HG03025 (cell line): ENCODE results near the gene ATP6V0E2.

Experiments
- ATAC-seq: cut with Tn5 transposase; IDR thresholded peaks from one replicate; pipeline ENCODE4 v1.9.1; 2021; ENCODE audit warnings: mild to moderate bottlenecking, moderate library complexity; ENCODE audit not compliant: unreplicated experiment, low FRiP score

The ATP6V0E2 gene

DNA sequence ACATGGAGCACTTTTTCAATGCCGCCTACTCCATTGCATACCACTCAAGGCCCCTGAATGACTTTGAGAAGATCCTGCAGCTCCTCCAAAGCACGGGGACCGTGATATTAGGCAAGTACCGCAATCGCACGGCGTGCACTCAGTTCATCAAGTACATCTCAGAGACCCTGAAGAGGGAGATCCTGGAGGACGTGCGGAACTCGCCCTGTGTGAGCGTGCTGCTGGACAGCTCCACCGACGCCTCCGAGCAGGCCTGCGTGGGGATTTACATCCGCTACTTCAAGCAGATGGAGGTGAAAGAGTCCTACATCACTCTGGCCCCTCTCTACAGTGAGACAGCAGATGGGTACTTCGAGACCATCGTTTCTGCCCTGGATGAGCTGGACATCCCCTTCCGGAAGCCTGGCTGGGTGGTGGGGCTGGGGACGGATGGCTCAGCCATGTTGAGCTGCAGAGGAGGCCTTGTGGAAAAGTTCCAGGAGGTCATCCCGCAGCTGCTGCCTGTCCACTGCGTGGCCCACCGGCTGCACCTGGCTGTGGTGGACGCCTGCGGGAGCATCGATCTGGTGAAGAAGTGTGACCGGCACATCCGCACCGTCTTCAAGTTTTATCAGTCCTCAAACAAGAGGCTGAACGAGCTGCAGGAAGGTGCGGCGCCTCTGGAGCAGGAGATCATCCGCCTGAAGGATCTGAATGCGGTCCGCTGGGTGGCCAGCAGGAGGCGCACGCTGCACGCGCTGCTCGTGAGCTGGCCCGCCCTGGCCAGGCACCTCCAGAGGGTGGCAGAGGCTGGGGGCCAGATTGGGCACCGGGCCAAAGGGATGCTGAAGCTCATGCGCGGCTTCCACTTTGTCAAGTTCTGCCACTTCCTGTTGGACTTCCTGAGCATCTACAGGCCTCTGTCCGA lies 12.7 kb upstream of the ATP6V0E2 start:
- ATAC-seq = no peak

DNA sequence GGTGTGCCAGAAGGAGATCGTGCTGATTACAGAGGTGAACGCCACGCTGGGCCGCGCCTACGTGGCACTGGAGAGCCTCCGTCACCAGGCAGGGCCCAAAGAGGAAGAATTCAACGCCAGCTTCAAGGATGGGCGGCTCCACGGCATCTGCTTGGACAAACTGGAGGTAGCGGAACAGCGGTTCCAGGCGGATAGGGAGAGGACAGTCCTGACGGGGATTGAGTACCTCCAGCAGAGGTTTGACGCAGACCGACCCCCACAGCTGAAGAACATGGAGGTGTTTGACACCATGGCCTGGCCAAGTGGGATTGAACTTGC lies 12.1 kb upstream of the ATP6V0E2 start:
- ATAC-seq = no peak

DNA sequence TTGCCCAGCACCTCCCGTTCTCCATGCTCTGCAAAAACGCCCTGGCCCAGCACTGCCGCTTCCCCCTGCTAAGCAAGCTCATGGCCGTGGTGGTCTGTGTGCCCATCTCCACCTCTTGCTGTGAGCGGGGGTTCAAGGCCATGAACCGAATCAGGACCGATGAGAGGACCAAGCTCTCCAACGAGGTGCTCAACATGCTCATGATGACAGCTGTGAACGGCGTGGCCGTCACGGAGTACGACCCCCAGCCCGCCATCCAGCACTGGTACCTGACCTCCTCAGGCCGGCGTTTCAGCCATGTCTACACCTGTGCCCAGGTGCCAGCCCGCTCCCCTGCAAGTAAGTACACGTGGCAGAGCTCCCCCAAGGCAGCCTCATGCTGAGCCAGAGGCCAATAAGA lies 11.6 kb upstream of the ATP6V0E2 start:
- no peak for ATAC-seq

DNA sequence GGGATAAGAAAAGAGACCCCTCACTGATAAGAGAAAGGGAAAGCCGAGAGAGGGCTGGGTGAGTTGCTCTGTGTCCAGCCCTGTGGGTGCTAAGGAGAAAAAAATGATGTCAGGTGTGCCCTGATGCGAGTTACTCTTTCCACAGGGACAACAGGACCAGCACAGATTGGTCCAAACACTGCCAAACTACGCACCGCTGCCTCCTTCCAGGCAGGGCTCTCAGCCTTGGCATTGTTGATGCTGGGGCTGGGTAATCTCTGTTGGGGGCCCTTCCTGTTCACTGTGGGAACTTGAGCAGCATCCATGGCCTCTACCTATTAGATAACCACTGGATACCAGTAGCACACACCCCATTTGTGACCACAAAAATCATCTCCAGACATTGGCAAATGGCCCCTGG lies 10.3 kb upstream of the ATP6V0E2 start:
- no peak for ATAC-seq

DNA sequence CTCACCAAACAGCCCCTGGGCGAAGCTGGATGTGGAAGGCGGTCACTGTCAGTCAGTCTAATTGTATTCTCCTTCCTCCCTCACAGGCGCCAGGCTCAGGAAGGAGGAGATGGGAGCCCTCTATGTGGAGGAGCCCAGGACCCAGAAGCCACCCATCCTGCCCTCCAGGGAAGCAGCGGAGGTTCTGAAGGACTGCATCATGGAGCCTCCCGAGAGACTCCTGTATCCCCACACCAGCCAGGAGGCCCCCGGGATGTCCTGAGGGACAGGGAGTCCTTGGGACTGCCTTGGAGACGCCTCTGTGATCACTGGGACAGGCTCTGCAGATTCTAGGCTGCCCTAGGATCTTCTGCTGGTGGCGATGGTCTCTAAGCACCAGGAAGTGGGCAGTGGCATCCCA lies 9.7 kb upstream of the ATP6V0E2 start:
- no peak for ATAC-seq

DNA sequence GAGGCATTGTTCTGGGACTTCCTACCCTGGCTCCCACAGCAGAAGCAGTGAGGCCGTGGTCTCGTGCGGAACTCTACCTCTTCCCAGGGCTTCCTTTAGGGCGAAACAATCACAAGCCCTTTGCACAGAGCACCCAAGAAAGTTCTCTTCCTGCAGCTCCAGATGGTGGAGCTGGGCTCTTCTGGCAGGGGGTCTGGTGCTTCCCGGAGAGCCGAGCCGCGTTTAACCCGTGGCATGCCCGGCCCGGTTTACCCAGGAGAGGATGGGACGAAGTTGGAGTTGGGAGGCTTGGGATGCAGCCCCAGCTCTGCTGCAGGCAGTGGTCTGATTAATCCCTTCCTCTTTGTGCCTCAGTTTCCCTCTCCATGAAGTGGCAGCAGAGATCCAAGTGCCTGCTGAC lies 9.0 kb upstream of the ATP6V0E2 start:
- ATAC-seq = no peak

DNA sequence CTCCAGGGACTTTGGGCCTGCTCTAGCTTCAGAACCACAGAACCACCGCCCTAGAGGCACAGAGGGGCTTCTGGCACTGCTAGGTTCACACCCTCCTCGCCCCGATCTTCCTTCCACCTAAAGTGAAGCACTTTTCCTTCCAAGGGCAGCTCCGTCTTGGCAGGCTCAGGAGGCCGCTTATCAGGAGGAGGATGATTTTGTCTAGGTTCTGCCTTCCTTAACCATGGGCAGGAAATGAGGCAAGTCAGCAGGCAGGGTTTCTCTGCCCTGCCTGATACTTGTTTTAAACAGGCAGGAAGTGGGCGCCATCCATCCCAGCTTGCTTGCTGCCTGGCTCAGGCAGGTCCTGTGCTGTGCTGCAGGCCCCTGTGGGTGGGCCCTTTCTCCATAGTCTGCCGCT lies 8.3 kb upstream of the ATP6V0E2 start:
- ATAC-seq = no peak

DNA sequence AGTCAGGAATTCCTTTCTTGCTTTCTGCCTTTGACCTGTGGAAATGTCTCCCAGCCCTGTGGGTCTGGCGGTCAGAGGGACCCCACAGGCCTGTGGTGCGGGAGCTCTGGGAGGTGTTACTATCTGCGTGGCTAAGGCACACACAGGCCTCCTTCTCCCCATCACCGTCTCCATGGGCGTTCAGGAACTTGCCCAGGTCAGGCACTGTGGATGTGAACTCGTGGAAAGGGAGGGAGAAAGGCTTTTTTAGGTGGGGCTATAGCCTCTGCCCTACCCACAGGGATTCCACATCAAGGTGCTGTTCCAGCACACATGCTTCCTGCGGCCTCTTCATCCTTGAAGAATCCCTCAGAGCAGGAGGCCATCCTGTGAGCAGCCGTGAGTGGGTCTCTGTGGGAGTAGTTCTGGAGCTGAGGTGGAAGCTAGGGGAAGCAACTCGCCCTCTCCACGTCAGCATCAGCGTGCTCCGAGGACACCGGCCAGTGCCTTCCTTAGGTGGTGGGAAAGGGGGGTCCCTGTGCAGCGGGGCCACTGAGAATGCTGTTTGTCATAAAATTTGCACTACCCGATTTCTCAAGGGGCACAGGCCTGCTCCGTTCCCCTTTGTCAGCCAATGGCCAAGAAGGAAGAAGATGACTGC lies 7.5 kb upstream of the ATP6V0E2 start:
- ATAC-seq = no peak

DNA sequence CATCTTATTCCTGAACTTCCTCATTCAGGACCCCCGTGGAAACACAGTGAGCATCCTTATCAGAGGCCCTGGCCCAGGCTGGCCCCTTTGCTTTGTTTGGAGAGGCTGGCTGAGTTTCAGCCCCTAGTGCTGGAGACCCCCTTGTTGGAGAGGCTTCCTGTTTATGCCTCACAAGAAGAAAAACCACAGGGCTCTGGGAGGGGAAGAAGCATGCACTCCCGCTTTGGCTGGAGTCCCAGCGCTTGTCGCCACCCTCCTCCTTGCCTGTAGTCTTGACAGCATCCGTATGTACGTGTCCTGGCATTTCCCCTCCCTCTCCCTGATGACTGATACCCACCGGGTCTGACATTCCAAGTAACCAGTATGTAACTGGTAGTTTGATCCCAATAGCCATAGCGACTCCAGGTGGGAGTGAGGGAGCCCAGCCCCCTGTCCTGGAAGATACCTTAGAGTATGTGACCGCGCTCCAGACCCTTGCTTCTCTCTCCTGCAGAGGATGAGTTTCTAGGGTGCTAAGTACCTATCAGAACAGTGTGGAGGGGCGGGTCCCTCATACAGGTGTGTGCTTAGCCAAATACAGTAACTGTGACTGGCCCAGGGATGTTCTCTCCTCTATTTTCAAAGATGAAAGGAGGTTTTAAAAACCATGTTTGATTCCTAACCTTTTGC lies 6.9 kb upstream of the ATP6V0E2 start:
- no peak for ATAC-seq

DNA sequence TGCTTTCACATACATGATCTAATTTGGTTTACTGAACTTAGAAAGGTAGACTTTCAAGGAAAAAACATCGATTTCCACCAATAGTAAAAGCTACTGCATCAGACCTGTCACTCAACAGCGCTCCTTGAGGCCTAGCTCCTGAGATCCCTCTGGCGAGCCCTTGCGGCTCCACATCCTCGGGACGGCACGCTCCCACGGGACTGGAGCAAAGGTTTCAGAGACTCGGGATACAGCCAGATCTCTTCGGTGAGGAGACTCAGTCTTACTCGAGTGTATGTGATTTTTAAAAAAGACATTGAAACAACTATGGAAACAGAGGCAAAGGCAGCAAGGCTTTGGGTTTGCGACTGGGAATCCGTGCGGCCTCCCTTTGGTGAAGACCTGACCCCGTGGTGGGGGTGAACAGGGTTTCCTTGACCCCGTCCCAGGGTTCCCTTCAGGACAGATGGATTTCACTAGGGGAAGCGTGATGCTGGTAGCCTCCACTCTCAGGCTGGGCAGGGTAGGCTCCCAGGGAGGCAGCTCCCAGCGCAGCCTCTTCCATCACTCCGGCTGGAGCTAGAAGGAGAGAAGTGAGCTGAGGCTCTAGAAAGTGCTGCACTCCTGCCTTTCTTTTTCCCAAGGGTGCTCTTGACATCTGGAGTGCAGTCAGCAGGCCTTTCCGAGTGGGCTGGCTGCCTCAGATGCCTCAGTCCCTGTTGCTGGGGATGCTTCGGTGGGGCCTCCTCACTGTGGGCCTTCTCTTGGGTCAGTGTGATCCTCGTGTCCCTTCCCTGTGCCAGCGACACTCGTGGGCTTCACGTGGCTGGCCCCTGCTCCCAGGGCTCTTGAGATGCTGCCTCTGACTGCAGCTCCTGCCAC lies 5.8 kb upstream of the ATP6V0E2 start:
- no peak for ATAC-seq

DNA sequence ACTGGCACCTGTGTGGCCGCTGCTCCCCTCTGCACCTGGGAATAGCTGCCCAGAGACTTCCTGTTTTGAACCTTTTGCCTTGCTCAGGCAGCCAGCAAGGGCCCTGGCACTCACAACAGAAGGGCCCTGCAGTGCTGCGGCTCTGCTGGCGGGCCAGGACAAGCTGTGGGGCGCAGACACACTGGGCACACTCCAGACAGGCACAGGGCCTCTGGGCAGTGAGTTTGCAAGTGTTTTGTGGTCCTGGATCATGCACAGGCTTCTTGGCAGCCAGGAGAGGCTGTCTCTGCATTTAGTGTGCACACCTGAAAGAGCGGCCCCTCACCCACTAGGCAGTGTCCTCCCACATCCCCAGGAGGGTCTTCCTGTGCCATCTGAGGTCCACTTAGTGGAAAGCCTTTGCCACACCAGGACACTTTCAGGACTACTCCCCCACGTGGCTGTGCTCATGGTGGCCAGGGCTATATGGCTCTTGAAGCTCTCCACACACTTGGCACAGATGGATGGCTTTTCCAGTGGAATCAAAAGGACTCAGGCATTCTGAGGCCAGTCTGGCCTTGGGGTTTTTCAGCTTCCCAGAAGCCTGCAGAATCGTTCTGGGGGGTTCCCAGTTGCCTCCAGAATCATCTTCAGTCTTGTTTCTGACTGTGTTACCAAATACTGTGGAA lies 5.0 kb upstream of the ATP6V0E2 start:
- no peak for ATAC-seq

DNA sequence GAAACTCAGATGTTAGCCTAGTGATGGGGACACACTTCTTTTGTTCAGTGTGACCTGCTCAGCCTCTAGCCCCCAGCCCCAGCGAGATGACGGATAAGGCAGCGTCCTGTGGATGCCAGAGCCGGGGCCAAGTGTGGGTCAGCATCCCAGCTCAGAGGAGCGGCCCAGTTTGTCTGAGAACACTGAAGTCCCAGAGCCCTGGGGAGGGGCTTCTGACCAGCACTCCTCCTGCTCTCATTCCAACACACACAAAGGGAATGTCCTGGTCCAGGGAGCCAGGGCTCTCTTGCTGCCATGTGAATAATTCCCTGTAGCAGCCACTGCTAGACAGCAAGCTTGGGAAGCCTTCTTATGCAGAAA lies 4.5 kb upstream of the ATP6V0E2 start:
- no peak for ATAC-seq

DNA sequence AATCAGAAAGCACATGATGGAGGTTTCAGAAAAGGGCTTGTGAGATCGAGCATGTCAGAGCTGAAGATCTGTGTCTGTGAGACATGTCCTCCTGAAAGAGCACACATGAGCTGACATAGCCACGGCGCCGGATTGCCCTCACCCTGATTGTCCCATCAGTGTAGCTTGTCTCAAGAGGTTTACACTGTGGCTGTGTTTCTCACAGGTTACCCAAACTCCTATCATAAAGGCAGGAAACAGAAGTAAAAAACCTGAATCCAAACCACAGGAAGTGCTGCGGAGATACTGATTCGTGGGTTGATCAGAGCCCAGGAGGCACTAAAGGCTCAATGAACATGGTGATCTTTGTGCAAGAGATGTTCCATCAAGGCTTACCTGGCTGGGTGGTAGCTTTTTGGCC lies 3.9 kb upstream of the ATP6V0E2 start:
- ATAC-seq = no peak

DNA sequence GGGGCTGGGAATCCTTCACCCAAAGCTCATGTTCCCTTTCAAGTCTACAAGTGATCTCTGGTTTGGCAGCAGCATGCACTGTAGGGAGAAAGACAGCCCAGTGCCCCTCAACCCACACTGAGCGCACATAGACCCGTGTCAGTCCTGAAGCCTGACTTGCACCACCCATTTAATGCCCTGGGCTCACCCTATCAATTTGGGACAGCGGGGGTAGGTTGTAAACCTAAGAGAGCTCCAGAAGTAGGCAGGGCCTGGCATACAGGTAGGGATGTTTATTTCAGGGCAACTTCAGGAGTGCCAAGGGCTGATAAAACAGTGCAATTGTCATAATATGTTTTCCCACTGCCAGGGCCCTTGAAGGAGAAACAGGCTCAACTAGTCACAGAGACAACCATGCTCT lies 3.5 kb upstream of the ATP6V0E2 start:
- ATAC-seq = no peak

DNA sequence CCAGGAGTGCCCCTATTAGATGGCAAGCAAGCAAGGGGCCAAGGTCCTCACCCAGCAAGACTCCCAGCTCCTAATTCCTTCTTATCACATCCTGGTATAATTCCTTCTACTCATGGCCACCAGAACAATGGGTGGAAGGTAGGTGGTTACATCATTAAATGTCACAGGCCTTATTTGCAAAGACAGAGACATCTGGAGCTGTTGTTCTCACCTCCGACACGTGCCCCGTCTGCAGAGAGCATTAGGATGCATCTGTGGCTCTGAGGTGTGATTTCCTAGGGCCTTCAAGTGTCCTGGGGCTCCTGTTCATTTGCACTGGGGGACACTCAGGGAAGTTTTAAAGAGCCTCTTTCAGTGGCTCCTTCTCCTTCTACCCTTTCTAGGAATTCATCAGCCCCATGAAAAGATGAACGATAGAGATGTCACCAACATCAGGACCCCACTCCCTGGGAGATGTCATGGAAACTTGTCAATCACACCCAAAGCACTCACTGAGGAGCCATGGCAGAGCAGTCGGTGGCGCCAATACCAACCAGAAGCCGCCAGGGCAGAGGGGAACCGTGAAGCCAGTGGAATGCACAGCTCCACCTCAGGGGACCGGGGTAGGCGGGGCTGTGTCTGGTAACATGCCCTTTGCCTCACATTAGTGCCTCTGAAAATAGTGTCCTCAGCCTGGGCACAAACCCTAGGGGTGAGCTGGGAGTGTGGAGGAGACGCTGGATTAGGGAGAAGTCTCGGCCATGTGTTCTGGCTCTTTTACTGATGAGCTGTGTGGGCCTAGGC lies 2.9 kb upstream of the ATP6V0E2 start:
- ATAC-seq = no peak

DNA sequence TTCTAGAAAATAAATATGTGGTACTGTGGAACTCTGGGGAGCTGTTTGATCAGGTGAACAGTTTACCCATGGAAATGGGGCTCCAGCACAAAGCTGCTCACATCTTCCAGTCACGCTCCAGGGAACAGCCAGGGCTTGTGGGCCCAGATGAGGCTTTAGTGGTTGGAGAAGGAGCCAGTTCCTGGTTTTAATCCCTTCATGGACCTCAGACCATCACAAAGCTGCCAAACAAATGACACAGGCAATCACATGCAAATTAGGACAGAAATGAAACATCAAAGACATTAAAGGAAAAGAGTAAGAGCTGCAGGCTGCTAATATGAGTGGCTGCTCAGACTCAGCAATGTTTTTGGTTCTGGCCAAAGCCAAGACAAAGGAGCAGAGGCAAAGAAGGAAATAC lies 2.2 kb upstream of the ATP6V0E2 start:
- no peak for ATAC-seq

DNA sequence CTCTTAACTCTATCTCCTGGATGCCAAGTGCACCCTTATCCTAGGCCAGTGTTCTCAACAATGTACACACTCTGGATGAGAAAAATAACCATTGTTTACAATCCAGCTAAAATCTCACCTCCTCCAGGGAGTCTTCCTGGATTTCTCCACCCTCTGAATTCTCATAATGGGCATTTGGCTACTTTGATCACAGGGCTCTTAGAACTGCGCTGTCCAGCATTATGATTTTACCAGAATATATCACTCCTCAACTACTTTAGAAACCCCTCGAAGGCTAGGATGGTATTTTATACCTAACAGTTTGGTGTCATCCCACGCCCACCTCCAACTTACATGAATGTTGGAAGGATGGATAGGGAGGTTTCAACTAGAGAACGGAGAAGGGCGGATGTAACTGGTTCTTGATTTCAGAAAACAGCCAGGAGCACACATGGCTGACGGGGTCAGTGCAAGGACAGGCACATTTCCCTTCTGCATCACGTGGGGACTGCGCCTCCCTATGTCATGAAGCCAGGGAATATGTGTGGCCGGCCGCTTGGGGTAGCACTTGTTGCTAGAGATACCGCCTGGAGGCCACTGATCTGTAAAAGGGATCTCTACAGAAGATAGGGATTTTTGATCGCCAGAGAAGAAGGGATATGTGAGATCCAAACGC lies 1.2 kb upstream of the ATP6V0E2 start:
- ATAC-seq = no peak

DNA sequence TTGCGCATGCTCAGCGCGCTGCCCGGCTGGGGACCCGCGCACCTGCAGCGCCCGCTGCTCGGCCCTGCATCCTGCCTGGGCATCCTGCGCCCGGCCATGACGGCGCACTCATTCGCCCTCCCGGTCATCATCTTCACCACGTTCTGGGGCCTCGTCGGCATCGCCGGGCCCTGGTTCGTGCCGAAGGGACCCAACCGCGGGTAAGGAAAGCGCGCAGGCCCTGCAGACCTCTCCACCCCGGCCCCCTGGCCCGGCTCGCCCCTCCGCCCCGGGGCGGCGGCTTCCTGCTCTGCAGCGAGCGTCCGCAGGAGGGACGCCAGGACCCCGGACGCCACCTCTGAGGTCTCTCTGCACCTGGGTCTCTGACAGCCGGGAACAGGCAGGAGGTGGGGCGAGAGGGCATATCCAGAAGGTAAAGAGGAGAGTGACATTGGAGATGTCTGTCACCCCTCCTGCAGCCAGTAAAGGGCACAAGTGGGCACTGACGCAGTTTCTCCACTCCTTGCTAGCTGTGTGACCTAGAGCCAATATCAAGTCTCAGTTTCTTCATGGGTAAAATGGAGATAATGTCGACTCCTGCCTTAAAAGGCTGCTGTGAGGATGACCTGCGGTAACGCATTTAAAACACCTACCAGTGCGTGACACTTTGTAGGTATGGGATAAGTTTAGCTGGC lies 338 bp downstream of the ATP6V0E2 start:
- ATAC-seq = peak; percentile 16

DNA sequence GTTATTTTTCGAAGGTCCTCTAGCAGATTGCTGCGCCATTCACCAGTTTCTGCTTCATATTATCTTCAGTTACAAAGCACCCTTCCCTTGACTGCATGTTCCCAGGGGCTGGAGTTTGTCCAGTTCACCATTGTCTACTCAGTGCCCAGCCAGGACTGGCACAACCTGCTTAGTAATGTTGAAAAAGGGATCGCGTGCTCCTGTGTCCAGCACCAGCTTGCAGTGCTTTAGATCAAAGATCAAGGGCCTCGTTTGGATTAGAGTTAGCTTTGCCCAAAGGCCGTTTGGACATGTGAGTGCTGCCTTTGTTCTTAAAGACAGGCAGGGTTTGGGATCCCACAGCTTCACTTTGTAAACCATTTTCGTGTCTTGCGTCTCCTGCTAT lies 867 bp downstream of the ATP6V0E2 start:
- no peak for ATAC-seq
